ENCODE results near the gene FOXRED2.
"Not testable (repeated sequence)": the region's sequence is repeated elsewhere in the genome, so short reads cannot be mapped to it uniquely, and the experiment has no call there.

Gene FOXRED2

DNA sequence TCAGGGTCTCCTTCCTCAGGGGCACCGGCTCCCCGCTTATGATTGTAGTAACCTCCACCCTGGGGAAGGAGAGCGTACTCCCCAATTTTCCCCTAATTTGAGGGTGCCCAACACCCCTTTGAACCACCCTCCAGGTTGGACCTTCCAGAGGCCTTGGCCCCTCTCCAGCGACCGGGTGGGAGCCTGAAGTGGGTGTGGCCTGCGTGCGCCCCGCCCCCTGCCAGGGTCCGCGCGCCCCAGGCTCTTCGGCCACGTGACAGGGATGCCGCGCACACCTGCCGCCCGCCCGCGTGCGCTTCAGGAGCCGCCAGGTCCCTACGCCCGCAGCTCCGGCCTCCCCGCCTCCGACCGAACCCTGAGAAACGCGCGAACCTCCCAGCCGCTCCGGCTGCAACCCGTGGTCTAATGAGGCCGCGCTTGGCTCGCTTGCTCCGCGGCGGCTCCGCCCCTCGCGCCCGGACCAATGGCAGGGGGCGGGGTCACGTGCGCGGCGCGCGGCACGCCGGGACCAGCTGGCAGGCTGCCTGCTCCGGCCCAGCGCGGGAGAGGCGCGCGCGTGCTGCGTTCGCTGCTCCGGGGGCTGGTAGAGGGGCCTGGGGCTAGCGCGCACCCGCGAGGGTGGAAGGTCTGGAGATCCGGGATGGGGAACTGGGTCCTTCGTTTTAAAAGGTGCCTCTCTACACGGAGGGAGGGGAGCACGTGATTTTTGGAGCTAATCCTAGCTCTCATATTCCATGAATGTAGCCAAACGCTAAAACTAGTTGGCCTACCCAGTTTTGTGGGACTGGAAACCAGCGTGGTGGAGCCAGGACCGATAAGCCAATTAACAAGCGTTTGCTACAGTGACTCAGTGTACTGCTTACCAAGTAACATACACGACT lies at the start of gene FOXRED2:
TSS of gene FOXRED2 (minus strand) at position 404 of the 881 bp plus-strand sequence. CDS start 618 bp downstream, outside the sequence.
- peak; percentile 52 for DNase-seq

DNA sequence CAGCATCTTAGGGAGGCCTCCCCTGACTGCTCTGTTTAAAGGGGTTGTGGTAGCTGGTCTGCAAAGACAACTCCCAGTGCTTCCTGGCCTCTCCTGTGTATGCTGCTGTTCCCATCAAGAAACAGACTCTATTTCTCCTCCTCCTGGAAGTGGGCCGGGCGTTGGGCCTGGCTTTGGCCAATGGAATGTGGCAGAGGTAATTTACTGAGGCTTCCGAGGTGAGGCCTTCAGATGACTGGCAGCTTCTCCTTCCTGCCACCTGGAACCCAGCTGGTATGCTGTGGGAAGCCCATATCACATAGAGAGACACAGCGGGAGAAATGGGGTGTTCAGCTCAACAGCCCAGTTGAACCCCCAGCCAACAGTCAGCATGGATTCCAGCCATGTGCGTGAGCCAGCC lies 47.3 kb upstream of the FOXRED2 start:
- no peak for DNase-seq

DNA sequence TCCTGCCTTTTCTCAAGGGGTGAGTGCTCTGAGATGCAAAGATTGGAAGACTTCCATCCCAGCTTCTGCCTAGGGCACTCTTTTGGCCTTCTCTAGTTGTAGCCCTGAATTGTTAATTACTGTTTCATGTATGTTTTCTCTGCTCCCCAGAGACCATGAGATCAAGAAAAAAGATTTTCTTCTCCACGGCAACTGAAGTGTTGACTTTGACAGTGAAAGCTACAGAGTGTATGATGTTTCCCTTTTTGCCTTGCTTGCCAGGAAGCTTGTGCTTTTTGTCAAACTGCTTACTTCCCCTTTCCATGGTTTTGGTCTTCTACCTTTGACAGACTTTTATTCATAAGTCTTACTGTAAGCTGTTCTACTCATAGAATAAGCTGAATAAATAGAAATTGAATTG lies 45.4 kb upstream of the FOXRED2 start:
- no peak for DNase-seq

DNA sequence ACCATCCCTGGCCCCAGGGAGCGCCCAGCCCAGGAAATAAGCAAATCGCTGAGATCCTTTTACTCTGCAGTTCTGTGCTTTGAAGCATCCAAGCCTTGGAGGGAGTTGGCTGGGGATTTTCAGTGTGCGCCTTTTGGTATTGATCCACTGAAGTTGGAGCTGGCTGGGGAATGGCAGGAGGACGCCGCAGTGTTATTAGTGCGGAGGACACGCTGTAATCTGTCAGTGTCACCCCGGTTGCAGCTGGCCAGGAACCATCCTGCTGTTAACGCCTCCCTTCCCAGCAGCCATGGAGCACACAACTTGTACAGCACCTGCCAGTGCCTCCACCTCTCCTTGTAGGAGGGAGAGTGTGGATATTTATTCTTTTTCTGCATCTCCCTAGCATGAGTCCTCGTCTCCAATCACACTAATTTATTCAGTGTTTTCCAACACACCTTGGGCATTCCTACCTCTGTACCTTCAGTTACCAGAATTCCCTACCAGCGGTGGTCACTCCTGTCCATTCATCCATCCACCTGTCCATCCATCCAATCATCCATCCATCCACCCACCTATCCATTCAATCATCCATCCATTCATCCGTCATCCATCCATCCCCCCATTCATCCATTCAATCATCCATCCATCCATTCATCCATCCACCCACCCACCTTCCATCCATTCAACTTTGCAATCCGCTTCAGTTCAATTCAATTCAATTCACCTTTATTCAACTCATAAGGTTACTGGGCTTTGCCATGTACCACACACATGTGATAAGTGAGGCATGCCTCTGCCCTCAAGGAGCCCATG lies 44.1 kb upstream of the FOXRED2 start:
- no peak for DNase-seq

DNA sequence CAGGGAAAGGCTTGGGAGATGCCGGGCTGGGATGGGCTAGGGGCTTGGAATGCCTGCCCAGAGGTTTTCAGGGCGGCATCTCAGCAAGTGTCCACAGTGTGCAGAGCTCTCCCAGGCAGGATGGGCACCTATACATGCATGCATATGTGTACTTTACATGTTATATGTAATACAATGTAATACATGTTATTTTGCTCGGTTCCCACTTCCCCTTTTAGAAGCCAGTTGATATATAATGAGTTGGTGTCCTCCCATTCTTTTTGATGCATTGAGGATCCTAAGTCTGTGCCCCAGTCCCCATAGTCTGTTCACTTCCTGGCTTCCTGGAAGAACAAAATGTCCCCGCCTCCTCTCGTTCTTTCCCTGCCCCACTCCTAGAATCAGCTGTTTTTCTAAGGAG lies 42.2 kb upstream of the FOXRED2 start:
- DNase-seq = no peak

DNA sequence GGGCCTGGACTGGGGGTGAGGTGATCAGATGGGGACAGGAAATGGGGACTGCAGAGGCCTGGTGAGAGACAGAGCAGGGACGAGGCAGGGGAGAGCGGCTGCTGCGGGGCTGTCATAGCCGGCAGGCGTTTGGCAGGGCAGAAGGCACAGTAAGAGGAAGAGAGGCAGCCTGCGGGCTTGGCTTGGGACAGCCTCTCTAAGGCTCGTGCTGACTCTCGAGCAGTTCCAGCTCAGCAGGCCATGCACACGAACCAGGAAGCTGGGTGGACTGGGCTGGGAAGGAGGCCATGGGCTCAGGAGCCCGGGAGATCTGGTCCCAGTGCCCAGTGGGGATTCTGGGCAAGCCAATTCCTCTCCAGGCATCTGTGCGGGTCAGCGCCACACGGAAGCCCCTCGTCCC lies 41.8 kb upstream of the FOXRED2 start:
- DNase-seq = no peak

DNA sequence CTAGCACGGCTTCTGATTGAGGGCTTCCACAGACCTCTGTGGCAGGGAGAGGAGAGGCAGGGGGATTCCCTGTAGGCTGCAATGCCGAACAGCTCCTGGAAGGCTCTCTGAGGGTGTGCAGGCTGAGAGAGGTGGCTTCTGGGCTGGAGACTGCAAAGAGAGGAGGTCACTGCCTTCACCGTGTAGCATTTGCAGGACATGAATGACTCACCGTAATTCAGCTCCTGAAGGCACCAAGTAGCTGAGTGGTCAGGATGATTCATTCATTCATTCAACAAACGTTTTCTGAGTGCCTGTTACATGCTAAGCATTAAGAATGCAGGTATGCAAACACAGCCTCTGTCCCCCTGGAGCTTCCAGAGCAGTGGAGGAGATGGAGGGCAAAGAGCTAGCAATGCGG lies 40.1 kb upstream of the FOXRED2 start:
- no peak for DNase-seq

DNA sequence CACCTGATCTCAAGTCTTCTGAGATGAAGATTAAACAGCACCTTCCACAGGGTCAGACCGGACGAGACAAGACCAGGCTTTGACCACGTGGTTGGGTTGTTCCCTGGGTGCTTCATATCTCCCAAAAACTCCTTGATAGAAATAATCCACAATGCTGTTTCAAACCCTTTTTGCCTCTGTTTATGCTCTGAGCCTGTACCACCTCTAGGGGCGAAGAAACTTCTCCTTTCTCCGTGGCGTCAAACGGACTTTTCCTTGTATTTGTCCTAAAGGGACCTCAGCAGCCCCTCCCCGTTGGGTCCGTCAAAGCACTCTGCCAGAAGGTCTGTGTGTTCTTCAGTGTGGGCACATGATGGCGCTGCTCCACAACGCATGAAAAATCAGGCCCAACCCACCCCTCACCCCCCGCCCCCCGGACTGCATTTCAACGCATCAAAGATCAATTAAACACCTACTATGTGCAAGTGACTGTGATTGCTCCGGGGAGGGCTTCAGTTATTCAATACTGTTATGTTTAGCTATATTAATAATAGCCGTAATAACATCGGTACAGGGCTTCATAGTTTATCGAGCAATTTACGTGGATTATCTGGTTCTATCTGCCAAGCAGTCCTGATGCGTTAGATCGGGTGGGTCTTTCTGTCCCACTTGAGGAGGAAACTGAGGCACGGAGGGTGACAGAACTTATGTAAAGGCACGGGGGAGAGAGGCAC lies 39.4 kb upstream of the FOXRED2 start:
- no peak for DNase-seq

DNA sequence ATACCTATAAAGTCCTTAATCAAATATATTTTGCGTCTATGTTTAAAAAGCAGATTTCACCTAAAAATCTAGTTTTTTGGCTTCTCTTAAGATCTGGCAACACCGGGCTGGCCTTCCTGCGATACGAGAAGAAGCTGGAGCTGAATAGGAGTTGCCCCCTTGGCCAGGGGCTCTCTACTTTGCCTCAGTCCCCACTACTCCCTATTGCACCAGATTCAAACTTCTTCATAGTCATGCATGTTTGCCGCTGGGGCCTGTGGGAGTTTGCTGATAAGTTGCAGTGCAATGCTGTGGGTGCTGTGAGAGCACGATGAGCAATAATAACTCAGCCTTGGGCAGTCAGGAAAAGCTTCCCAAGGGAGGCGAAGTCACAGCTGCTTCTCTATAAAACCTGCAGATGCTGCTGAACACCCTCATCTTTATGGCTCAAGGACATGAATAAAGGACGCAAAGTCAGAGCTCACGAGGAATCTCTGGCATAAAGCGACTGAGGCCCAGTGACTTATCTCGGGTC lies 37.3 kb upstream of the FOXRED2 start:
- DNase-seq = no peak

DNA sequence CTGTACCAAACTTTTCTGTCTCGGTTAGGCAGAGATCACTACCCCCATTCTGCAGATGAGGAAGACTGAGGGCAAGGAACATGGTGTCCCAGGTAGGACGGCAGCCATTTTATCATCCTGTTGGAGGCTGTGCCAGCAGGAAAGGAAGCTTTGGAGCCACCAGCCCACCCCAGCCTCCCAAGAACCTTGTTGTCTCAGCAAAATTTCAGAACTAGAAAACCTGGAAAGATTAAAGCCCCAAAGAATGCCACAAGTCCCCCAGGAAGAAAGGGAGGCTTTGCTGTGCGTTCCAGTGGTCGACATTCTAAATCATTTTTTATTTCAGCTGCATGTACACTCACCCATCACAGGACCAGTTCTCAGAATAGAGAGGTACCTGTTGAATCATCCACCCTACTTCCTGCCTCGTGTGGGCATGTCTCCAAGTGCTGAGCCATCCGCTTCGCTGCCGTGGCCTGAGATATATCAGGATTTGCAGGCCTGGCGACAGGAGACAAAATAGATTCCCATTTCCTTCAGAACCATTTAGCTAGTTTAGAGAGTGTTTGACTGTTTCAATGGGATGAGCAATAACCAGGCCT lies 35.1 kb upstream of the FOXRED2 start:
- DNase-seq = no peak

DNA sequence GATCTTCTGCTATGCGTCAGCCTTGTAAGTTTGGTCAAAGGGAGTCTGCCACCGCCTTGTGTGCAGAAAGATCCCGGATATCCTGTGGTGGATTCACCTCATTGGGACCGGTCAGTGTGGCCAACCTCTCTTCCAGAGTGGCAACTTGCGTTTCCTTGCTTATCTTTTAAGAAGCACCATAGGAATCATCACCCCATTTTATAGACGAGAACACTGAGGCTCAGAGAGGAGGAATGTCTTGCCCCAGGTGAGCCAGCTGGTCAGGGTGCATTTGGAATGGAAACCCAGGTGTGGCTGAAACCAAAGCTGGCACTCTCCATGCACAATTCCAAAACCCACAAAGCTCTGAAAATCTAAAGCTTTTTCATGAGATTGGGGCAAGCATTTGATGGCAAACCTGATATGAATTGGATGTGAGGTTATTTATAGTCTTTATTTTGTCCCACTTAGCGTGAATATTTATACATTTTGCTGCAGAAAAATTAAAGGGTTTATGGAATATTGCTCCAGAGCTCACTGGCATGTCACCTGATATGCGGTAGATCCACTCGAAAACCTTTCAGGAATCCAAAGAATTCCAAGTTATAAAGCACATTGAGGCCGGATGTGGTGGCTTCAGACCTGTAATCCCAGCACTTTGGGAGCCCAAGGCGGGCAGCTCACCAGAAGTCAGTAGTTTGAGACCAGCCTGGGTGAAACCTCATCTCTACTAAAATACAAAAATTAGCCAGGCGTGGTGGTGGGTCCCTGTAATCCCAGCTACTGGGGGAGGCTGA lies 34.2 kb upstream of the FOXRED2 start:
- DNase-seq = no peak

DNA sequence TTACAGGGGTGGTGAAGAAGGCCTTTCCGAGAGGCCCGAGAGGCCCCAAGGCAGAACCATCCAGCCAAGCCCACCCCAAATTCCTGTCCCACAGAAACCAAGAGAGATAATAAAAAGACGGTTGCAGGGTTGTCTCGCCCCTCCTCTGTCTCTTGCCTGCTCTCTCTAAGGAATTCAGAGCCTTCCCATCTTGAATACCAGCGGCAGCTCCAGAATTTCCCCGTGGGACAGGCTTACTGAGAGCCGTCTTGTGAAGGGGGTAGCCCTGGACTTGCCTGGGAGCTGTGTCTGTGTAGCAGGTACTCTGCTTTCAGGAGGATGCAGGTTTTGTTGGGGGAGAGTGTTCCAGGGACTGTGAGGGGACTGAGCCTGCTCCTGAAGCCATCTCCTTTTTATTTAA lies 31.7 kb upstream of the FOXRED2 start:
- no peak for DNase-seq

DNA sequence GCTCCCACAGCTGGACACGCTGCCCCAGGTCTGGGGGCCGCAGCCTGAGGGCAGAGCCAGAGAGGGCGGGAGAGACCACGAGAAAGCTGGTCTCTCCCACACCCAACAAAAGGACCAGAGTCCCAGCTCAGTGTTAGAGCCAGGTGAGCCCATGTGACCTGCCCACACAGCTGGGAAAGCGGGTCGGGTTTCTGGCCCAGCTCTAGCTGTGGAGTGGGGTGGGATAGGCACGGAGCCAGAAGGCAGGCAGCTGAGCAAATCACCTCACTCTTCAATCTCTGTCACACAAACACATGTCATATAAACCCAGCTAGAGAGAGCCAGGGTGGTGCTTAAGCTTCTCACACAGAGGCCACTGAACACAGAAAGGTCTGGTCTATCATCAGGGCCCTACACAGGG lies 29.9 kb upstream of the FOXRED2 start:
- no peak for DNase-seq

DNA sequence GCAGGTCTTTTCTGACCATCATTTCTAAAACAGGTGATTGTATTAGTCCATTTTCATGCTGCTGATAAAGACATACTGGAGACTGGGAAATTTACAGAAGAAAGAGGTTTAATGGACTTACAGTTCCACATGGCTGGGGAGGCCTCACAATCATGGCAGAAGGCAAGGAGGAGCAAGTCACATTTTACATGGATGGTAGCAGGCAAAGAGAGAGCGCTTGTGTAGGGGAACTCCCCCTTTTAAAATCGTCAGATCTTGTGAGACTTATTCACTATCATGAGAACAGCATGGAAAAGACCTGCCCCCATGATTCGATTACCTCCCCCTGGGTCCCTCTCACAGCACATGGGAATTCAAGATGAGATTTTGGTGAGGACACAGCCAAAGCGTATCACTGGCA lies 26.5 kb upstream of the FOXRED2 start:
- not testable (repeated sequence) for DNase-seq

DNA sequence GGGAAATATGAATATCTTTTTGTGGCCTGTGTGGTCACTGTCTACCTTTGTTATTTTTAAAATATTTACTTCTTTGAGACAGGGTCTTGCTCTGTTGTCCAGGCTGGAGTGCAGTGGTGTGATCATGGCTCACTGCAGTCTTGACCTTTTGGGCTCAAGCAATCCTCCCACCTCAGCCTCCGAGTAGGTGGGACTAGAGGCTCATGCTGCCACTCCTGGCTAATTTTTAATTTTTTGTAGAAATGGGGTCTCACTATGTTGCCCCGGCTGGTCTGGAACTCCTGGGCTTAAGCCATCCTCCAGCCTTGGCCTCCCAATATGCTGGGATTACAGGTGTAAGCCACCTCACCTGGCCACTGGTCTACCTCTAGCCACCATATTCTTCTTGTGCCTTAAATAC lies 25.6 kb upstream of the FOXRED2 start:
- no peak for DNase-seq

DNA sequence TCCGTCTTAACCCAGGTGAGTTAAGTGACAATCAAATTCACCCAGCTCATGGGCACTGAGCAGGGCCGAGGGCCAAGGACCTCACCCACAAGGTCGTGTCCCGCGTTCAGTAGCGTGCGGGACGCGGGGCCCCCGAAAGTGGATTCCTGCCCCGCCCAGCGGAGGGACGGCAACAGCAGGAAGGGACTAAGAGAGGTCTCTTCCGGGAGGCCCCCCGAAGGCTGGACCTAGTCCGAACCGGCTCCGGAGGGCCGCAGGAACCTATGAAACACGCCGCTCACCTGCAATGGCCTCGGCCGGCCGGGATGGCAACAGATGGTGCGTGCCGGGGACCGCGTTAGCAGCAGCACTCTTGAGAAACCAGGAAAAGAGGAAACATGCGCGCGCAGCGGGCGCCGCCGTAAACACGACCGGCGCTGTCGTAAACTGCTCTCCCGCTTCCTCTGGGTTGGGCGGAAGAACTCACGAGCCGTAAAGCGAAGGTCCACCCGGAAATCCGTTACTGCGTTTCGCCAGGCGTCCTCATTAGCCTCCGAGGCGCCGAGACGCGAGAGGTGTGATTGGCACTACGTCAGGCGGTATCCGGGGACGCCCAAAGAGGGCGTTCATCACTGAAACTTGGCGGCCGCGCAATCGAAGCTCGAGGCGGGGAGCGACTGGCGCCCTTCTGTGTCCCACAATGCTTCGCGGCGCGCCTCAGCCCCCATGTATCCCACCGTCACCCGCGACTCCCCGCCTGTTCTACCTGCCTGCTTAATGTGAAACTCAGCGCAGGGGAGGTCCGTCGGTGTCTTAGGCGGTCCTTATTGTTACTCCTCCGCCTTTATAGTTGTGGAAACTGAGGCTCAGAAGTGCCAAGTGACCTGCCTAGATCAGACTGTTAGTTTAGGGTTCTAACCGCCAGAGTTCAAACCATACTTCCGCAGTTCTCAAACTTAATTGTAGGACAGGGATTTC lies 22.2 kb upstream of the FOXRED2 start, which contains the start of gene EIF3D:
TSS of gene EIF3D (minus strand) at position 372 of the 957 bp plus-strand sequence. CDS start 3,045 bp downstream, outside the sequence.
- DNase-seq = peak; percentile 94

DNA sequence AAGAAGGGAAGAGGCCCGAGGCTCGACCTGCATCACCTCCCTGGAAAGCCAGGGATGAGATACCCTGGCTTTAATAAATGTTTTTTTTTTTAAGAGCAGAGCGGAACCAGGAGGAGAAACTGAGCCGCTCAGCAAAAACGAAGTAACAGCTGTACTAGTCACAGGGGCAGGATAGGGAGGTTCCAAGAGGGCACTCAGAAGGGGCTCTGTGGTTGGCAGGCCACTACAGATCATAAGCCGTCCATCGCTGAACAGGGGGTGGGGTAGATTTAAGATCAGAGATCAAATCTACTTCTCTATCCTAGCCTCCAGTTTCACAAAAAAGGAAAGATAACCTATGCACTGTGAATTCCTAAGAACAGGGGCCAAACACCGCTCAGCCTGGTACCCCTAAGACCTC lies 21.5 kb upstream of the FOXRED2 start:
- DNase-seq = no peak

DNA sequence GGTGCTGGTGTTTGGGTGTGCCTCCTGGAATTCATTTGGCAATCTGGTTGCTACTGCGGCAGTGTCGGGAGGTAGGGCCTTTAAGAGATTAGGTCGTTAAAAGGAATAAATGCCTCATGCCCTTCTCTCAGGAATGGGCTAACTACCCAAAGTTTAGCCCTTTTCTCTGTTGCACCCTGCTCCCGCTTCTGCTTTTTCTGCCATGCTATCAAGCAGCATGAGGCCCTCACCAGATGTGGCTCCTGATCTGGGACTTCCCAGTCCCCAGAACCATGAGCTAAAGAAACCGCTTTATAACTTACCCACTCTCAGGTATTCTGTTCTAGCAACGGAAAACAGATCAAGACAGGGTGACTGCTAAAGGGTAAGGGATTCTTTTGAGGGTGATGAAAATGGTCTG lies 15.8 kb upstream of the FOXRED2 start:
- no peak for DNase-seq

DNA sequence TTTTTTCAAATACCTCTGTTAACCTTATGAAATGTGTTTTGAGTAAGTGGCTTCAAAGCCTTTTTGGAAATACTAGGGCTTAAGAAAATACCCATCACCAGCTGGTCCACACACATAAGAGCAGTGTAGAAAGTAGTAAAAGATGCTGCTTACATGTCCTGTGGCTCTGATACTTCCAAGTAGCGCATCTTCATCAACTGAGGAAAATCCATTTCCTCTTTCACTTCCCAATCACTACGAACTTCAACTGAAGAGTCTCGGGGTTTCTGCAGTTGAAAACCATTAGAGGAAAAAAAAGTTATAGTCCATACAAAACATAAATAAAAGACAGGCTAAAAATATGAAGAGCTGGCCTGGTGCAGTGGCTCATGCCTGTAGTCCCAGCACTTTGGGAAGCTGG lies 13.6 kb upstream of the FOXRED2 start:
- DNase-seq = no peak

DNA sequence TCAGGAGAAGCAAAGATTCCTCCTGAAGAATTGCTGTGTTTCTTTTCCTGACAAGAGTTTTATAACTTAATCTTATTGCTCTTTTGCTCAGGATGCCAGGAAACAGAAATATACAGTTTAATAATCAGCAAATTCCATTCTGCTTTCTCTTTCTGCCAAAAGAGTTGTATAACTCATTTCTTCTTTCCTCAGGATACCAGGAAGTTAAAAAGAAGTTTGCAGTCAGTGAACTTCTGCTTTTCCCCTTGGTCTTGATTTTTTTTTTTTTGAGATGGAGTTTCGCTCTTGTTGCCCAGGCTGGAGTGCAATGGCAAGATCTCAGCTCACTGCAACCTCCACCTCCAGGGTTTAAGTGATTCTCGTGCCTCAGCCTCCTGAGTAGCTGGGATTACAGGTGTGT lies 13.1 kb upstream of the FOXRED2 start:
- not testable (repeated sequence) for DNase-seq

DNA sequence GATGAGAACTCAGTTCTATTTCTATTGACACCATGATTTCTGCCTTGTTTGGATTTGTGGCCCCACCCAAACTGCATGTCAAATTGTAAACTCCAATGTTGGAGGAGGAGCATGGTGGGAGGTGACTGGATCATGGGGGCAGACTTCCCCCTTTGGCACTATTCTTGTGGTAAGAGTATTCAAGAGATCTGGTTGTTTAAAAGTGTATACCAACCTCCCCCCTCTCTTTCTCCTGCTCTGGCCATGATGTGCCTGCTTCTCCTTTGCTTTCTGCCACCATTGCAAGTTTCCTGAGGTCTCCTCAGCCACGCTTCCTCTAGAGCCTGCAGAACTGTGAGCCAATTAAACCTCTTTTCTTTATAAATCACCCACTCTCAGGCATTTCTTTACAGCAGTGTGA lies 7.9 kb upstream of the FOXRED2 start:
- no peak for DNase-seq
